GM23338 (cell line): ENCODE results near the gene PHC3. TPM values are rescaled to one million over a fixed set of nuclear protein-coding genes. Genes with fewer than 3 reads are reported as not detected.

Experiments used
- ATAC-seq: fragments of 200-7000 bp; cut with Tn5 transposase; 3 replicates; pipeline ENCODE4 v1.9.1; 2020
- DNase-seq: peaks from one replicate; pipeline ENCODE4 v3.0.0-alpha.2; 2015; ENCODE audit warnings: low spot score
- H2AFZ ChIP-seq: fragments of 200-600 bp; sonication (generic); 2 replicates; pipeline ENCODE4 v1.8.0; 2016; ENCODE audit warnings: antibody characterized with exemption, mild to moderate bottlenecking, moderate library complexity
- H3F3A ChIP-seq: fragments of 200-600 bp; sonication (generic); replicated peaks from 2 replicates; pipeline ENCODE4 v1.8.0; 2017; ENCODE audit warnings: antibody characterized with exemption, mixed run types, low read depth
- H3K27ac ChIP-seq: fragments of 200-600 bp; sonication (generic); 2 replicates; pipeline ENCODE4 v1.6.1; 2016; ENCODE audit warnings: low read depth
- H3K27me3 ChIP-seq: fragments of 200-600 bp; sonication (generic); 2 replicates; pipeline ENCODE4 v1.8.0; 2016; ENCODE audit warnings: mild to moderate bottlenecking, mixed run types, moderate library complexity; ENCODE audit not compliant: insufficient read depth
- H3K36me3 ChIP-seq: fragments of 200-600 bp; sonication (generic); 2 replicates; pipeline ENCODE4 v1.8.0; 2016; ENCODE audit warnings: mild to moderate bottlenecking; ENCODE audit not compliant: insufficient read depth
- H3K4me1 ChIP-seq: fragments of 200-600 bp; sonication (generic); 2 replicates; pipeline ENCODE4 v1.8.0; 2016; ENCODE audit warnings: mild to moderate bottlenecking, moderate library complexity; ENCODE audit not compliant: insufficient read depth
- H3K4me2 ChIP-seq: fragments of 200-600 bp; sonication (generic); 2 replicates; pipeline ENCODE4 v1.7.1; 2017; ENCODE audit warnings: mixed run types
- H3K4me3 ChIP-seq: fragments of 200-600 bp; sonication (generic); 2 replicates; pipeline ENCODE4 v1.6.1; 2016; ENCODE audit warnings: mixed run types
- H3K79me2 ChIP-seq: fragments of 200-600 bp; sonication (generic); replicated peaks from 2 replicates; pipeline ENCODE4 v1.8.0; 2017; ENCODE audit warnings: mild to moderate bottlenecking; ENCODE audit not compliant: insufficient read depth
- H3K9me2 ChIP-seq: fragments of 200-600 bp; sonication (generic); 2 replicates; pipeline ENCODE4 v1.8.0; 2017; ENCODE audit not compliant: insufficient read depth
- H4K20me1 ChIP-seq: fragments of 200-600 bp; sonication (generic); replicated peaks from 2 replicates; pipeline ENCODE4 v1.8.0; 2017; ENCODE audit warnings: mild to moderate bottlenecking; ENCODE audit not compliant: insufficient read depth
- H3K27ac Mint-ChIP-seq: 2 replicates; pipeline ENCODE4 v1.8.0; 2020; ENCODE audit warnings: inconsistent platforms, mild to moderate bottlenecking, moderate library complexity, mixed read lengths
- H3K27me3 Mint-ChIP-seq: 3 replicates; pipeline ENCODE4 v1.8.0; 2022; ENCODE audit warnings: low read depth, mild to moderate bottlenecking, moderate library complexity, mixed read lengths, inconsistent platforms; ENCODE audit not compliant: insufficient read depth, poor library complexity
- H3K36me3 Mint-ChIP-seq: 3 replicates; pipeline ENCODE4 v1.8.0; 2021; ENCODE audit warnings: low read depth, mild to moderate bottlenecking, inconsistent platforms, moderate library complexity, mixed read lengths
- H3K4me1 Mint-ChIP-seq: 3 replicates; pipeline ENCODE4 v1.8.0; 2020; ENCODE audit warnings: mild to moderate bottlenecking, inconsistent platforms, mixed read lengths
- H3K4me3 Mint-ChIP-seq: 3 replicates; pipeline ENCODE4 v1.8.0; 2021; ENCODE audit warnings: moderate library complexity, mild to moderate bottlenecking, inconsistent platforms, mixed read lengths
- H3K9me3 Mint-ChIP-seq: 3 replicates; pipeline ENCODE4 v1.8.0; 2020; ENCODE audit warnings: moderate library complexity, mild to moderate bottlenecking, inconsistent platforms, mixed read lengths
- CREB1 ChIP-seq: fragments of 250-450 bp; sonication (Bioruptor Pico); IDR thresholded peaks from 2 replicates; pipeline ENCODE4 v1.5.0; 2020; ENCODE audit warnings: low read depth, mild to moderate bottlenecking, moderate library complexity
- EZH2 ChIP-seq: fragments of 200-600 bp; sonication (generic); IDR thresholded peaks from one replicate; pipeline ENCODE4 v1.8.0; 2017; ENCODE audit warnings: antibody characterized with exemption, mild to moderate bottlenecking, low read depth; ENCODE audit not compliant: unreplicated experiment
- EZH2phosphoT487 ChIP-seq: fragments of 200-600 bp; sonication (generic); IDR thresholded peaks from one replicate; pipeline ENCODE4 v1.8.1; 2018; ENCODE audit warnings: antibody characterized with exemption; ENCODE audit not compliant: unreplicated experiment
- JUNB ChIP-seq: IDR thresholded peaks from one replicate; pipeline ENCODE4 v1.6.1; 2016; ENCODE audit warnings: antibody characterized with exemption; ENCODE audit not compliant: unreplicated experiment
- NANOG ChIP-seq: IDR thresholded peaks from 2 replicates; pipeline ENCODE4 v1.6.1; 2016; ENCODE audit warnings: antibody characterized with exemption, borderline replicate concordance
- POLR2AphosphoS5 ChIP-seq: IDR thresholded peaks from 2 replicates; pipeline ENCODE4 v1.6.1; 2016; ENCODE audit warnings: antibody characterized with exemption, low read depth
- STAT1 ChIP-seq: IDR thresholded peaks from one replicate; pipeline ENCODE4 v1.6.1; 2016; ENCODE audit warnings: antibody characterized with exemption; ENCODE audit not compliant: unreplicated experiment
- ZNF331 ChIP-seq: fragments of 250-450 bp; sonication (Bioruptor Pico); IDR thresholded peaks from 2 replicates; pipeline ENCODE4 v1.5.0; 2020; ENCODE audit warnings: low read depth, mild to moderate bottlenecking, moderate library complexity
- polyA plus RNA-seq: library from polyadenylated mRNA; unstranded; fragments of >200 nt; fragmentation: Nextera tagmentation; extraction: Ambion mirVana; gene quantifications from 2 replicates; pipeline ENCODE4 v1.2.1, GENCODE V29; 2016
- total RNA-seq: library from RNA; depleted of rRNA; stranded (reverse); fragments of >200 nt; shearing (Covaris generic); gene quantifications from 2 replicates; pipeline ENCODE4 v1.2.3, GENCODE V29; 2014
- TF ChIP-seq, protein P1 (sequence below): IDR thresholded peaks from one replicate; pipeline ENCODE4 v1.6.1; 2018; ENCODE audit warnings: antibody characterized with exemption; ENCODE audit not compliant: unreplicated experiment
- TF ChIP-seq, protein P2 (sequence below): fragments of 250-450 bp; sonication (Bioruptor Pico); IDR thresholded peaks from 2 replicates; pipeline ENCODE4 v1.5.0; 2020; ENCODE audit warnings: mild to moderate bottlenecking, moderate library complexity
- TF ChIP-seq, protein P3 (sequence below), 2 experiments: fragments of 200-600 bp in 1 of 2; sonication (generic) in 1 of 2; conservative IDR thresholded peaks; 2 replicates each; pipeline versions ENCODE4 v1.5.1 to v1.6.1; 2016 to 2017; ENCODE audit warnings: antibody characterized with exemption in 2 of 2, low read depth in 2 of 2, mild to moderate bottlenecking in 2 of 2, moderate library complexity in 1 of 2
- TF ChIP-seq, protein P4 (sequence below): IDR thresholded peaks from 2 replicates; pipeline ENCODE4 v1.6.1; 2016; ENCODE audit warnings: antibody characterized with exemption

Gene PHC3
- total and polyA plus RNA-seq, 2 experiments from 2014 or later = 23.9 to 83.5 TPM

DNA sequence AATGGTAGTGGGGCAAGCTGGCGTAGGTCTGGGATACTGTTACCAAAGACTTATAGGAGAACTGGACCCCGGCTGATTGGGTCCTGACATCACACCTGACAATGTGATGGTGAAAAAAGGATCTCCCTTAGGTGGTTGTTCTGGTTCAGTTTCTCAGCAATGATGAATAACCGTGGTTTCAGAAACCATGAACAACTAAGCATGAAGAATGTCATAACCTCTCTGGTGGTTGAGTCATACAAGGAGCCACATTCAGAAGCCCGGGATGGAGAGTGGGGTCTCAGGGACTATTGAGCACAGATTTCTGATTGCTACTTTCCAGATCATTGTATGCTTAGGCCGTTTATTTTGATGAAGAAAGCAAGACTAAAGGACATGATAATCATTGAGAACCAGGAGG is 126.3 kb downstream of the PHC3 start:
- no peak overlapping the region for H3K27ac Mint-ChIP-seq
- TF ChIP-seq, protein P1, sequence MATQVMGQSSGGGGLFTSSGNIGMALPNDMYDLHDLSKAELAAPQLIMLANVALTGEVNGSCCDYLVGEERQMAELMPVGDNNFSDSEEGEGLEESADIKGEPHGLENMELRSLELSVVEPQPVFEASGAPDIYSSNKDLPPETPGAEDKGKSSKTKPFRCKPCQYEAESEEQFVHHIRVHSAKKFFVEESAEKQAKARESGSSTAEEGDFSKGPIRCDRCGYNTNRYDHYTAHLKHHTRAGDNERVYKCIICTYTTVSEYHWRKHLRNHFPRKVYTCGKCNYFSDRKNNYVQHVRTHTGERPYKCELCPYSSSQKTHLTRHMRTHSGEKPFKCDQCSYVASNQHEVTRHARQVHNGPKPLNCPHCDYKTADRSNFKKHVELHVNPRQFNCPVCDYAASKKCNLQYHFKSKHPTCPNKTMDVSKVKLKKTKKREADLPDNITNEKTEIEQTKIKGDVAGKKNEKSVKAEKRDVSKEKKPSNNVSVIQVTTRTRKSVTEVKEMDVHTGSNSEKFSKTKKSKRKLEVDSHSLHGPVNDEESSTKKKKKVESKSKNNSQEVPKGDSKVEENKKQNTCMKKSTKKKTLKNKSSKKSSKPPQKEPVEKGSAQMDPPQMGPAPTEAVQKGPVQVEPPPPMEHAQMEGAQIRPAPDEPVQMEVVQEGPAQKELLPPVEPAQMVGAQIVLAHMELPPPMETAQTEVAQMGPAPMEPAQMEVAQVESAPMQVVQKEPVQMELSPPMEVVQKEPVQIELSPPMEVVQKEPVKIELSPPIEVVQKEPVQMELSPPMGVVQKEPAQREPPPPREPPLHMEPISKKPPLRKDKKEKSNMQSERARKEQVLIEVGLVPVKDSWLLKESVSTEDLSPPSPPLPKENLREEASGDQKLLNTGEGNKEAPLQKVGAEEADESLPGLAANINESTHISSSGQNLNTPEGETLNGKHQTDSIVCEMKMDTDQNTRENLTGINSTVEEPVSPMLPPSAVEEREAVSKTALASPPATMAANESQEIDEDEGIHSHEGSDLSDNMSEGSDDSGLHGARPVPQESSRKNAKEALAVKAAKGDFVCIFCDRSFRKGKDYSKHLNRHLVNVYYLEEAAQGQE = no peak
- TF ChIP-seq POLR2AphosphoS5 (no peak), STAT1 (no peak), NANOG (no peak), CREB1 (CRISPR knock-in tag) (no peak), JUNB (no peak), EZH2phosphoT487 (no peak), ZNF331 (CRISPR knock-in tag) (no peak), EZH2 (no peak)
- TF ChIP-seq, protein P2, sequence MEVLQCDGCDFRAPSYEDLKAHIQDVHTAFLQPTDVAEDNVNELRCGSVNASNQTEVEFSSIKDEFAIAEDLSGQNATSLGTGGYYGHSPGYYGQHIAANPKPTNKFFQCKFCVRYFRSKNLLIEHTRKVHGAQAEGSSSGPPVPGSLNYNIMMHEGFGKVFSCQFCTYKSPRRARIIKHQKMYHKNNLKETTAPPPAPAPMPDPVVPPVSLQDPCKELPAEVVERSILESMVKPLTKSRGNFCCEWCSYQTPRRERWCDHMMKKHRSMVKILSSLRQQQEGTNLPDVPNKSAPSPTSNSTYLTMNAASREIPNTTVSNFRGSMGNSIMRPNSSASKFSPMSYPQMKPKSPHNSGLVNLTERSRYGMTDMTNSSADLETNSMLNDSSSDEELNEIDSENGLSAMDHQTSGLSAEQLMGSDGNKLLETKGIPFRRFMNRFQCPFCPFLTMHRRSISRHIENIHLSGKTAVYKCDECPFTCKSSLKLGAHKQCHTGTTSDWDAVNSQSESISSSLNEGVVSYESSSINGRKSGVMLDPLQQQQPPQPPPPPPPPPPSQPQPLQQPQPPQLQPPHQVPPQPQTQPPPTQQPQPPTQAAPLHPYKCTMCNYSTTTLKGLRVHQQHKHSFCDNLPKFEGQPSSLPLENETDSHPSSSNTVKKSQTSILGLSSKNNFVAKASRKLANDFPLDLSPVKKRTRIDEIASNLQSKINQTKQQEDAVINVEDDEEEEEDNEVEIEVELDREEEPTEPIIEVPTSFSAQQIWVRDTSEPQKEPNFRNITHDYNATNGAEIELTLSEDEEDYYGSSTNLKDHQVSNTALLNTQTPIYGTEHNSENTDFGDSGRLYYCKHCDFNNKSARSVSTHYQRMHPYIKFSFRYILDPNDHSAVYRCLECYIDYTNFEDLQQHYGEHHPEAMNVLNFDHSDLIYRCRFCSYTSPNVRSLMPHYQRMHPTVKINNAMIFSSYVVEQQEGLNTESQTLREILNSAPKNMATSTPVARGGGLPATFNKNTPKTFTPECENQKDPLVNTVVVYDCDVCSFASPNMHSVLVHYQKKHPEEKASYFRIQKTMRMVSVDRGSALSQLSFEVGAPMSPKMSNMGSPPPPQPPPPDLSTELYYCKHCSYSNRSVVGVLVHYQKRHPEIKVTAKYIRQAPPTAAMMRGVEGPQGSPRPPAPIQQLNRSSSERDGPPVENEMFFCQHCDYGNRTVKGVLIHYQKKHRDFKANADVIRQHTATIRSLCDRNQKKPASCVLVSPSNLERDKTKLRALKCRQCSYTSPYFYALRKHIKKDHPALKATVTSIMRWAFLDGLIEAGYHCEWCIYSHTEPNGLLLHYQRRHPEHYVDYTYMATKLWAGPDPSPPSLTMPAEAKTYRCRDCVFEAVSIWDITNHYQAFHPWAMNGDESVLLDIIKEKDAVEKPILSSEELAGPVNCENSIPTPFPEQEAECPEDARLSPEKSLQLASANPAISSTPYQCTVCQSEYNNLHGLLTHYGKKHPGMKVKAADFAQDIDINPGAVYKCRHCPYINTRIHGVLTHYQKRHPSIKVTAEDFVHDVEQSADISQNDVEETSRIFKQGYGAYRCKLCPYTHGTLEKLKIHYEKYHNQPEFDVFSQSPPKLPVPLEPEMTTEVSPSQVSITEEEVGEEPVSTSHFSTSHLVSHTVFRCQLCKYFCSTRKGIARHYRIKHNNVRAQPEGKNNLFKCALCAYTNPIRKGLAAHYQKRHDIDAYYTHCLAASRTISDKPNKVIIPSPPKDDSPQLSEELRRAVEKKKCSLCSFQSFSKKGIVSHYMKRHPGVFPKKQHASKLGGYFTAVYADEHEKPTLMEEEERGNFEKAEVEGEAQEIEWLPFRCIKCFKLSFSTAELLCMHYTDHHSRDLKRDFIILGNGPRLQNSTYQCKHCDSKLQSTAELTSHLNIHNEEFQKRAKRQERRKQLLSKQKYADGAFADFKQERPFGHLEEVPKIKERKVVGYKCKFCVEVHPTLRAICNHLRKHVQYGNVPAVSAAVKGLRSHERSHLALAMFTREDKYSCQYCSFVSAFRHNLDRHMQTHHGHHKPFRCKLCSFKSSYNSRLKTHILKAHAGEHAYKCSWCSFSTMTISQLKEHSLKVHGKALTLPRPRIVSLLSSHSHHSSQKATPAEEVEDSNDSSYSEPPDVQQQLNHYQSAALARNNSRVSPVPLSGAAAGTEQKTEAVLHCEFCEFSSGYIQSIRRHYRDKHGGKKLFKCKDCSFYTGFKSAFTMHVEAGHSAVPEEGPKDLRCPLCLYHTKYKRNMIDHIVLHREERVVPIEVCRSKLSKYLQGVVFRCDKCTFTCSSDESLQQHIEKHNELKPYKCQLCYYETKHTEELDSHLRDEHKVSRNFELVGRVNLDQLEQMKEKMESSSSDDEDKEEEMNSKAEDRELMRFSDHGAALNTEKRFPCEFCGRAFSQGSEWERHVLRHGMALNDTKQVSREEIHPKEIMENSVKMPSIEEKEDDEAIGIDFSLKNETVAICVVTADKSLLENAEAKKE (CRISPR knock-in tag) = no peak
- TF ChIP-seq, protein P3, sequence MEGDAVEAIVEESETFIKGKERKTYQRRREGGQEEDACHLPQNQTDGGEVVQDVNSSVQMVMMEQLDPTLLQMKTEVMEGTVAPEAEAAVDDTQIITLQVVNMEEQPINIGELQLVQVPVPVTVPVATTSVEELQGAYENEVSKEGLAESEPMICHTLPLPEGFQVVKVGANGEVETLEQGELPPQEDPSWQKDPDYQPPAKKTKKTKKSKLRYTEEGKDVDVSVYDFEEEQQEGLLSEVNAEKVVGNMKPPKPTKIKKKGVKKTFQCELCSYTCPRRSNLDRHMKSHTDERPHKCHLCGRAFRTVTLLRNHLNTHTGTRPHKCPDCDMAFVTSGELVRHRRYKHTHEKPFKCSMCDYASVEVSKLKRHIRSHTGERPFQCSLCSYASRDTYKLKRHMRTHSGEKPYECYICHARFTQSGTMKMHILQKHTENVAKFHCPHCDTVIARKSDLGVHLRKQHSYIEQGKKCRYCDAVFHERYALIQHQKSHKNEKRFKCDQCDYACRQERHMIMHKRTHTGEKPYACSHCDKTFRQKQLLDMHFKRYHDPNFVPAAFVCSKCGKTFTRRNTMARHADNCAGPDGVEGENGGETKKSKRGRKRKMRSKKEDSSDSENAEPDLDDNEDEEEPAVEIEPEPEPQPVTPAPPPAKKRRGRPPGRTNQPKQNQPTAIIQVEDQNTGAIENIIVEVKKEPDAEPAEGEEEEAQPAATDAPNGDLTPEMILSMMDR (conservative IDR thresholded peaks at IDR 0.05; ENCODE audit: low read depth in 2 of 2) = no peak
- TF ChIP-seq, protein P4, sequence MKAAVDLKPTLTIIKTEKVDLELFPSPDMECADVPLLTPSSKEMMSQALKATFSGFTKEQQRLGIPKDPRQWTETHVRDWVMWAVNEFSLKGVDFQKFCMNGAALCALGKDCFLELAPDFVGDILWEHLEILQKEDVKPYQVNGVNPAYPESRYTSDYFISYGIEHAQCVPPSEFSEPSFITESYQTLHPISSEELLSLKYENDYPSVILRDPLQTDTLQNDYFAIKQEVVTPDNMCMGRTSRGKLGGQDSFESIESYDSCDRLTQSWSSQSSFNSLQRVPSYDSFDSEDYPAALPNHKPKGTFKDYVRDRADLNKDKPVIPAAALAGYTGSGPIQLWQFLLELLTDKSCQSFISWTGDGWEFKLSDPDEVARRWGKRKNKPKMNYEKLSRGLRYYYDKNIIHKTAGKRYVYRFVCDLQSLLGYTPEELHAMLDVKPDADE = no peak
- H3K4me3 ChIP-seq = no peak overlapping the region

More for the DNA sequence above, 126.3 kb downstream of the PHC3 start:
- H3K27me3 Mint-ChIP-seq = no peaks in the 10 kb centered on the region
- Histone ChIP-seq H4K20me1 (no peaks in the 10 kb centered on the region), H3K79me2 (peaks cover 12% of the 10 kb centered on the region), H3K4me2 (no peak overlapping the region), H3K9me2 (no peaks in the 10 kb centered on the region), H3K27me3 (no peaks in the 10 kb centered on the region), H3K36me3 (no peaks in the 10 kb centered on the region), H2AFZ (no peak overlapping the region), H3K27ac (no peak overlapping the region), H3K4me1 (peaks cover 40% of the 10 kb centered on the region), H3F3A (no peaks in the 10 kb centered on the region)
- ATAC-seq (no peak), DNase-seq (no peak)
- H3K9me3 Mint-ChIP-seq = no peaks in the 10 kb centered on the region
- H3K36me3 Mint-ChIP-seq = peaks cover 10% of the 10 kb centered on the region
- peaks cover 49% of the 10 kb centered on the region for H3K4me1 Mint-ChIP-seq
- H3K4me3 Mint-ChIP-seq = no peak overlapping the region
